H9 (cell line): ENCODE results near the gene THSD7B. TPM values are rescaled to one million over a fixed set of nuclear protein-coding genes. Genes with fewer than 3 reads are reported as not detected.

Experiments
- DNase-seq: peaks from one replicate; pipeline ENCODE4 v3.0.0-alpha.2; 2017
- H2AFZ ChIP-seq: one replicate; pipeline ENCODE4 v1.6.1; 2013; ENCODE audit warnings: mild to moderate bottlenecking, low read length, control low read depth, moderate library complexity
- H2AK5ac ChIP-seq: 2 replicates; pipeline ENCODE4 v1.6.1; 2013; ENCODE audit warnings: low read length, control low read depth, mixed read lengths; ENCODE audit not compliant: insufficient read length
- H2BK120ac ChIP-seq: one replicate; pipeline ENCODE4 v1.6.1; 2013; ENCODE audit warnings: low read depth, mild to moderate bottlenecking, low read length, control low read depth, inconsistent platforms; ENCODE audit not compliant: poor library complexity, severe bottlenecking
- H2BK12ac ChIP-seq: 2 replicates; pipeline ENCODE4 v1.6.1; 2013; ENCODE audit warnings: low read length, control low read depth, mixed read lengths, low read depth; ENCODE audit not compliant: insufficient read length
- H2BK15ac ChIP-seq: 2 replicates; pipeline ENCODE4 v1.6.1; 2013; ENCODE audit warnings: low read depth, low read length, control low read depth
- H2BK20ac ChIP-seq: one replicate; pipeline ENCODE4 v1.6.1; 2013; ENCODE audit warnings: low read depth, mild to moderate bottlenecking, low read length, control low read depth, inconsistent platforms; ENCODE audit not compliant: poor library complexity, severe bottlenecking
- H2BK5ac ChIP-seq: 2 replicates; pipeline ENCODE4 v1.6.1; 2013; ENCODE audit warnings: low read length, control low read depth, mixed read lengths; ENCODE audit not compliant: insufficient read length
- H3K14ac ChIP-seq: 2 replicates; pipeline ENCODE4 v1.6.1; 2013; ENCODE audit warnings: low read length, control low read depth; ENCODE audit not compliant: insufficient read depth
- H3K18ac ChIP-seq: 2 replicates; pipeline ENCODE4 v1.6.1; 2013; ENCODE audit warnings: low read depth, mild to moderate bottlenecking, mixed read lengths, low read length, control low read depth; ENCODE audit not compliant: insufficient read length
- H3K23ac ChIP-seq: 2 replicates; pipeline ENCODE4 v1.6.1; 2013; ENCODE audit warnings: low read length, control low read depth, mixed read lengths, low read depth; ENCODE audit not compliant: insufficient read length
- H3K23me2 ChIP-seq: 2 replicates; pipeline ENCODE4 v1.6.1; 2013; ENCODE audit warnings: low read depth, mild to moderate bottlenecking, mixed read lengths, low read length, control low read depth; ENCODE audit not compliant: insufficient read length, poor library complexity, severe bottlenecking
- H3K27ac ChIP-seq: 2 replicates; pipeline ENCODE4 v1.5.1; 2013; ENCODE audit warnings: low read length, control low read depth, mixed read lengths, low read depth; ENCODE audit not compliant: insufficient read length
- H3K27me3 ChIP-seq: 2 replicates; pipeline ENCODE4 v1.6.1; 2013; ENCODE audit warnings: low read length, control low read depth, inconsistent platforms; ENCODE audit not compliant: insufficient read depth
- H3K4ac ChIP-seq: 2 replicates; pipeline ENCODE4 v1.6.1; 2013; ENCODE audit warnings: low read depth, mild to moderate bottlenecking, control low read depth, inconsistent platforms, low read length, moderate library complexity
- H3K4me1 ChIP-seq: 2 replicates; pipeline ENCODE4 v1.6.1; 2013; ENCODE audit warnings: low read length, control low read depth, inconsistent platforms; ENCODE audit not compliant: insufficient read depth
- H3K4me2 ChIP-seq: 2 replicates; pipeline ENCODE4 v1.6.1; 2013; ENCODE audit warnings: low read length, control low read depth, mixed read lengths; ENCODE audit not compliant: insufficient read length, insufficient read depth
- H3K56ac ChIP-seq: 2 replicates; pipeline ENCODE4 v1.6.1; 2013; ENCODE audit warnings: low read depth, mild to moderate bottlenecking, mixed read lengths, low read length, control low read depth; ENCODE audit not compliant: insufficient read length
- H3K79me1 ChIP-seq: 2 replicates; pipeline ENCODE4 v1.6.1; 2013; ENCODE audit warnings: low read depth, mild to moderate bottlenecking, moderate library complexity, low read length, control low read depth, inconsistent platforms; ENCODE audit not compliant: insufficient read depth, poor library complexity, severe bottlenecking
- H3K79me2 ChIP-seq: 2 replicates; pipeline ENCODE4 v1.6.1; 2013; ENCODE audit warnings: low read length, control low read depth, inconsistent platforms; ENCODE audit not compliant: insufficient read depth
- H3K9ac ChIP-seq: 2 replicates; pipeline ENCODE4 v1.6.1; 2013; ENCODE audit warnings: low read length, control low read depth, mixed read lengths; ENCODE audit not compliant: insufficient read length; ENCODE audit errors: extremely low read depth
- H3K9me3 ChIP-seq: one replicate; pipeline ENCODE4 v1.6.1; 2013; ENCODE audit warnings: low read depth, low read length, inconsistent platforms; ENCODE audit not compliant: control insufficient read depth
- H3T11ph ChIP-seq: one replicate; pipeline ENCODE4 v1.6.1; 2013; ENCODE audit warnings: mild to moderate bottlenecking, low read length, control low read depth, inconsistent platforms
- H4K20me1 ChIP-seq: one replicate; pipeline ENCODE4 v1.6.1; 2013; ENCODE audit not compliant: control insufficient read depth, insufficient read length, insufficient read depth
- H4K5ac ChIP-seq: 2 replicates; pipeline ENCODE4 v1.6.1; 2013; ENCODE audit warnings: low read depth, mild to moderate bottlenecking, mixed read lengths, low read length, control low read depth; ENCODE audit not compliant: insufficient read length
- H4K8ac ChIP-seq: replicated peaks from 2 replicates; pipeline ENCODE4 v1.6.1; 2013; ENCODE audit warnings: low read length, control low read depth, mixed read lengths, low read depth; ENCODE audit not compliant: insufficient read length
- H4K91ac ChIP-seq: 2 replicates; pipeline ENCODE4 v1.6.1; 2013; ENCODE audit warnings: low read depth, mild to moderate bottlenecking, moderate library complexity, mixed read lengths, low read length, control low read depth; ENCODE audit not compliant: insufficient read length
- H3K27ac Mint-ChIP-seq, 3 experiments: 2 replicates in 2 of 3; 3 replicates in 1 of 3; pipeline ENCODE4 v1.8.0; 2020 to 2021; ENCODE audit warnings: mixed read lengths in 3 of 3, mild to moderate bottlenecking in 1 of 3, moderate library complexity in 1 of 3
- H3K27me3 Mint-ChIP-seq: 2 replicates; pipeline ENCODE4 v1.8.0; 2021; ENCODE audit warnings: low read depth, mild to moderate bottlenecking, moderate library complexity, mixed read lengths
- H3K36me3 Mint-ChIP-seq, 3 experiments: 2 replicates in 2 of 3; 3 replicates in 1 of 3; pipeline ENCODE4 v1.8.0; 2020 to 2021; ENCODE audit warnings: low read depth in 3 of 3, mixed read lengths in 3 of 3; ENCODE audit not compliant: insufficient read depth in 1 of 3
- H3K4me1 Mint-ChIP-seq, 2 experiments: 2 replicates each; pipeline ENCODE4 v1.8.0; 2020; ENCODE audit warnings: mixed read lengths in 2 of 2
- H3K4me3 Mint-ChIP-seq, 2 experiments: 2 replicates in 1 of 2; 3 replicates in 1 of 2; pipeline ENCODE4 v1.8.0; 2020 to 2021; ENCODE audit warnings: mild to moderate bottlenecking in 2 of 2, mixed read lengths in 2 of 2, moderate library complexity in 1 of 2
- H3K9me3 Mint-ChIP-seq, 2 experiments: 2 replicates in 1 of 2; 3 replicates in 1 of 2; pipeline ENCODE4 v1.8.0; 2020; ENCODE audit warnings: mild to moderate bottlenecking in 2 of 2, mixed read lengths in 2 of 2, moderate library complexity in 1 of 2
- WGBS: extraction: QIAGEN DNeasy Blood & Tissue Kit; methylation state at CpG from one replicate; pipeline ENCODE4 v1.1.7; 2013; ENCODE audit warnings: missing lambda C conversion rate, low lambda C conversion rate, mixed read lengths; ENCODE audit not compliant: insufficient read length; ENCODE audit errors: extremely low coverage; 5-methylcytosine and 5-hydroxymethylcytosine counted together
- total RNA-seq: library from RNA; stranded (reverse); gene quantifications from 2 replicates; pipeline ENCODE4 v1.2.1, GENCODE V29; 2021
- TF ChIP-seq, protein P1 (sequence below): fragments of 200-600 bp; sonication (generic); conservative IDR thresholded peaks from 3 replicates; pipeline ENCODE4 v1.8.0; 2021; ENCODE audit warnings: antibody characterized with exemption, mild to moderate bottlenecking

Gene THSD7B
- total RNA-seq, 1 experiment from 2014 or later: 0.85 TPM

DNA sequence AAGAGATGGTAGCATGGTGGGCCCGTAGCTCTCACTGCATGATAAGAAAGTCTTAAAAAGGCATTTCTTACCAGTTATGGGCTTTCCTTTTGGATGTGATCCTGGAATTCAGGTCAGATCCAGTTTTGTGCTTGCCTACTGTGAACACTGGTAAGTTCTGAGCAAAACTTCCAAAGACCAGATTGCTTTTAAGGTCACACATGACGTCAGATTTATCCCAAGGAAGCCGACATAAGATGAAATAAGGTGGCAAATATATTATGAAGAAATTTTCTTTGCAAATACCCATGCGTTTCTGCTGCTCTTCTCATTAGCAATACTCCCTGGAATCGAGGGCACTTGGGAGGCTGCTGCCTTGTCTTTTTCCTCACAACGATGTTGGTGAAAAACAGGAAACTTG, 782.5 kb downstream of the THSD7B start:
- H2BK15ac ChIP-seq: no peak overlapping the region
- TF ChIP-seq, protein P1, sequence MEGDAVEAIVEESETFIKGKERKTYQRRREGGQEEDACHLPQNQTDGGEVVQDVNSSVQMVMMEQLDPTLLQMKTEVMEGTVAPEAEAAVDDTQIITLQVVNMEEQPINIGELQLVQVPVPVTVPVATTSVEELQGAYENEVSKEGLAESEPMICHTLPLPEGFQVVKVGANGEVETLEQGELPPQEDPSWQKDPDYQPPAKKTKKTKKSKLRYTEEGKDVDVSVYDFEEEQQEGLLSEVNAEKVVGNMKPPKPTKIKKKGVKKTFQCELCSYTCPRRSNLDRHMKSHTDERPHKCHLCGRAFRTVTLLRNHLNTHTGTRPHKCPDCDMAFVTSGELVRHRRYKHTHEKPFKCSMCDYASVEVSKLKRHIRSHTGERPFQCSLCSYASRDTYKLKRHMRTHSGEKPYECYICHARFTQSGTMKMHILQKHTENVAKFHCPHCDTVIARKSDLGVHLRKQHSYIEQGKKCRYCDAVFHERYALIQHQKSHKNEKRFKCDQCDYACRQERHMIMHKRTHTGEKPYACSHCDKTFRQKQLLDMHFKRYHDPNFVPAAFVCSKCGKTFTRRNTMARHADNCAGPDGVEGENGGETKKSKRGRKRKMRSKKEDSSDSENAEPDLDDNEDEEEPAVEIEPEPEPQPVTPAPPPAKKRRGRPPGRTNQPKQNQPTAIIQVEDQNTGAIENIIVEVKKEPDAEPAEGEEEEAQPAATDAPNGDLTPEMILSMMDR: no peak
- no peaks in the 10 kb centered on the region for H3K9me3 Mint-ChIP-seq

More for the DNA sequence above, 782.5 kb downstream of the THSD7B start:
- Histone ChIP-seq H3K18ac (no peak overlapping the region), H3K27ac (no peak overlapping the region), H4K91ac (no peak overlapping the region), H3K79me2 (no peaks in the 10 kb centered on the region), H2AK5ac (no peak overlapping the region), H4K20me1 (no peaks in the 10 kb centered on the region), H2BK5ac (no peak overlapping the region), H3K4me2 (no peak overlapping the region), H2BK12ac (no peak overlapping the region), H3K27me3 (no peaks in the 10 kb centered on the region), H2BK120ac (no peak overlapping the region), H3K9me3 (no peaks in the 10 kb centered on the region), H3T11ph (no peak overlapping the region), H2BK20ac (no peak overlapping the region), H3K23me2 (no peaks in the 10 kb centered on the region), H3K4me1 (no peaks in the 10 kb centered on the region), H3K23ac (no peak overlapping the region), H3K56ac (no peak overlapping the region), H4K5ac (no peak overlapping the region), H3K79me1 (no peaks in the 10 kb centered on the region), H2AFZ (no peak overlapping the region), H3K9ac (no peak overlapping the region), H4K8ac (no peak overlapping the region), H3K14ac (no peak overlapping the region), H3K4ac (no peak overlapping the region)
- WGBS: no CpG with 5 or more reads among the region's 6 CpGs
- Mint-ChIP-seq H3K36me3 (no peaks in the 10 kb centered on the region), H3K4me3 (no peak overlapping the region), H3K27ac (no peak overlapping the region), H3K27me3 (no peaks in the 10 kb centered on the region), H3K4me1 (no peaks in the 10 kb centered on the region)
- DNase-seq: no peak
